GM21390 (cell line): ENCODE results near the gene MYPN.
"Not testable (repeated sequence)": the region's sequence is repeated elsewhere in the genome, so short reads cannot be mapped to it uniquely, and the experiment has no call there.

Source experiments
- ATAC-seq: cut with Tn5 transposase; IDR thresholded peaks from one replicate; pipeline ENCODE4 v1.9.1; 2021; ENCODE audit not compliant: unreplicated experiment

MYPN gene

GRCh38 chr10:68166871-68167585 is 57.7 kb downstream of the MYPN start:
- no peak for ATAC-seq

GRCh38 chr10:68167586-68168189 is 58.4 kb downstream of the MYPN start:
- no peak for ATAC-seq

- no peak for ATAC-seq
Measured at GRCh38 chr10:68171539-68172080, 62.3 kb downstream of the MYPN start.

- no peak for ATAC-seq
Measured at GRCh38 chr10:68172324-68172723, 63.0 kb downstream of the MYPN start.

- no peak for ATAC-seq
Measured at GRCh38 chr10:68175949-68176348, 66.7 kb downstream of the MYPN start.

- ATAC-seq: no peak
Measured at GRCh38 chr10:68176797-68177196, 67.5 kb downstream of the MYPN start.

- no peak for ATAC-seq
Measured at GRCh38 chr10:68178592-68178991, 69.3 kb downstream of the MYPN start.

- ATAC-seq: no peak
Measured at GRCh38 chr10:68179016-68179415, 69.7 kb downstream of the MYPN start.

- no peak for ATAC-seq
Measured at GRCh38 chr10:68180490-68180889, 71.2 kb downstream of the MYPN start.

GRCh38 chr10:68184546-68184945 is 75.3 kb downstream of the MYPN start:
- ATAC-seq: no peak

GRCh38 chr10:68185085-68185484 is 75.8 kb downstream of the MYPN start:
- ATAC-seq: no peak

GRCh38 chr10:68188835-68189234 is 79.5 kb downstream of the MYPN start:
- ATAC-seq: no peak

- ATAC-seq: no peak
Measured at GRCh38 chr10:68192113-68192512, 82.8 kb downstream of the MYPN start.

GRCh38 chr10:68194290-68194689 is 85.0 kb downstream of the MYPN start:
- ATAC-seq: no peak

- ATAC-seq: not testable (repeated sequence)
Measured at GRCh38 chr10:68195776-68196175, 86.5 kb downstream of the MYPN start.

- no peak for ATAC-seq
Measured at GRCh38 chr10:68196701-68197100, 87.4 kb downstream of the MYPN start.

- no peak for ATAC-seq
Measured at GRCh38 chr10:68202960-68203353, 93.7 kb downstream of the MYPN start.

GRCh38 chr10:68208424-68209042 is 99.2 kb downstream of the MYPN start:
- ATAC-seq: no peak

GRCh38 chr10:68211669-68212068 is 102.4 kb downstream of the MYPN start:
- no peak for ATAC-seq

- peak; percentile 58 for ATAC-seq
Measured at GRCh38 chr10:68212721-68213352, 103.5 kb downstream of the MYPN start.

GRCh38 chr10:68218786-68219185 is 109.5 kb downstream of the MYPN start:
- no peak for ATAC-seq

- no peak for ATAC-seq
Measured at GRCh38 chr10:68221196-68221595, 111.9 kb downstream of the MYPN start.
